ENCODE measurements around the gene NACAD. TPM values are rescaled to one million over a fixed set of nuclear protein-coding genes. Genes with fewer than 3 reads are reported as not detected.

The NACAD gene
- total RNA-seq, 4 donors from 2014 or later: 6.1 to 7.8 (median 6.7) TPM

- no peak for DNase-seq (ENCODE audit: low spot score in 2 of 2)
- WGBS, 2 donors: 81 to 82% methylated on average over 16 to 22 of the region's 23 CpGs
- peaks cover 0 to 47% (median 15%) of the 10 kb centered on the region in 4 donors for H3K4me1 ChIP-seq
- H3K36me3 ChIP-seq: peaks cover 0 to 43% (median 0%) of the 10 kb centered on the region in 3 donors
- H3K27ac ChIP-seq: peak overlapping the region in 1 of 4 donors; percentile 67
- H3K9me3 ChIP-seq: no peaks in the 10 kb centered on the region
- TF ChIP-seq CTCF (IDR thresholded peaks at IDR 0.05): no peak
- no peak for TF ChIP-seq POLR2A (IDR thresholded peaks at IDR 0.05)
- no peak for TF ChIP-seq EP300 (IDR thresholded peaks at IDR 0.05)
- no peaks in the 10 kb centered on the region for H3K27me3 ChIP-seq
- H3K4me3 ChIP-seq: no peak overlapping the region
Observed at GRCh38 chr7:45085619-45086200, 3.1 kb downstream of the NACAD start.

- 61 to 72% methylated on average over 15 to 24 of the region's 24 CpGs for WGBS, 2 donors
- Histone ChIP-seq H3K4me1 (peaks cover 0 to 47% (median 15%) of the 10 kb centered on the region in 4 donors), H3K27ac (peak overlapping the region in 2 of 4 donors; percentile 64 to 67), H3K4me3 (no peak overlapping the region), H3K36me3 (peaks cover 0 to 50% (median 0%) of the 10 kb centered on the region in 3 donors), H3K9me3 (no peaks in the 10 kb centered on the region), H3K27me3 (no peaks in the 10 kb centered on the region)
- TF ChIP-seq CTCF (IDR thresholded peaks at IDR 0.05) (no peak), EP300 (IDR thresholded peaks at IDR 0.05) (no peak), POLR2A (IDR thresholded peaks at IDR 0.05) (no peak)
- DNase-seq (ENCODE audit: low spot score in 2 of 2): no peak
Observed at GRCh38 chr7:45084901-45085618, 3.7 kb downstream of the NACAD start.

GRCh38 chr7:45084336-45084735, 4.4 kb downstream of the NACAD start:
- TF ChIP-seq CTCF (IDR thresholded peaks at IDR 0.05): no peak
- no peak for TF ChIP-seq POLR2A (IDR thresholded peaks at IDR 0.05)
- no peak for TF ChIP-seq EP300 (IDR thresholded peaks at IDR 0.05)
- H3K4me1 ChIP-seq: peaks cover 0 to 42% (median 13%) of the 10 kb centered on the region in 4 donors
- H3K4me3 ChIP-seq: no peak overlapping the region
- peaks cover 0 to 53% (median 0%) of the 10 kb centered on the region in 3 donors for H3K36me3 ChIP-seq
- peak overlapping the region in 2 of 4 donors; percentile 64 to 67 for H3K27ac ChIP-seq
- 35 to 52% methylated on average over 3 to 5 of the region's 5 CpGs for whole genome bisulfite sequencing, 2 donors
- no peaks in the 10 kb centered on the region for H3K9me3 ChIP-seq
- no peaks in the 10 kb centered on the region for H3K27me3 ChIP-seq
- DNase-seq (ENCODE audit: low spot score in 2 of 2): no peak

- 75 to 78% methylated on average over 8 of the region's 10 CpGs for WGBS, 2 donors
- no peak for TF ChIP-seq EP300 (IDR thresholded peaks at IDR 0.05)
- no peak for TF ChIP-seq CTCF (IDR thresholded peaks at IDR 0.05)
- TF ChIP-seq POLR2A (IDR thresholded peaks at IDR 0.05): no peak
- DNase-seq (ENCODE audit: low spot score in 2 of 2): no peak
- Histone ChIP-seq H3K9me3 (no peaks in the 10 kb centered on the region), H3K4me3 (no peak overlapping the region), H3K27ac (peak overlapping the region in 2 of 4 donors; percentile 80 to 83), H3K36me3 (peaks cover 0 to 58% (median 0%) of the 10 kb centered on the region in 3 donors), H3K4me1 (peaks cover 0 to 28% (median 7%) of the 10 kb centered on the region in 4 donors), H3K27me3 (no peaks in the 10 kb centered on the region)
Observed at GRCh38 chr7:45082831-45083331, 5.9 kb downstream of the NACAD start.

Measured in tibial nerve (tissue), 4 donors.